ENCODE results near the gene COPS8. TPM values are rescaled to one million over a fixed set of nuclear protein-coding genes. Genes with fewer than 3 reads are reported as not detected.

Gene COPS8
- total and polyA plus RNA-seq, 2 of the 4 experiments (the other 2 are of a cell fraction): 47.0 to 64.9 TPM

DNA sequence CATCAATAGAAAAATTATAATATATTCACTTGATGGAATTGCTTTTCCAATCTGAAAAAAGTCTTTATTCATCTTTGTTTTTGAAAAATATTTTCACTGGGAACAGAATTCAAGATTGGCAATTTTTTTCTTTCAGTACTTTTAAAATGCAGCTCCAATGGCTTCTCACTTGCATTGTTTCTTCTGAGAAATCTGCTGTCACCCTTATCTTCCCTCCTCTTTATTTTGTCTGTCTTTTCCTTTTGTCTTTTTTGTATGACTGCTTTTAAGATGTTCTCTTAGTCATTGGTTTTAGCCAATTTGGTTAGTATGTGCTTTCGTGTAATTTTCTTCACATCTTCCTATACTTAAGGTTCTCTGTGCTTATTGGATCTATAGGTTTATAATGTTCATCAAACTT lies 37.1 kb upstream of the COPS8 start:
- Histone ChIP-seq H3K79me1 (ENCODE audit: low read depth in 1 of 2, low read length in 2 of 2) (no peaks in the 10 kb centered on the region), H3K36me3 (ENCODE audit: control insufficient read depth, insufficient read depth, low read length) (no peaks in the 10 kb centered on the region), H2BK15ac (ENCODE audit: low read depth, low read length) (no peak overlapping the region), H3K18ac (ENCODE audit: low read depth, low read length) (no peak overlapping the region), H3K56ac (ENCODE audit: extremely low read depth, insufficient read depth, low read length) (no peak overlapping the region), H4K20me1 (ENCODE audit: insufficient read depth, low read length) (no peaks in the 10 kb centered on the region; the same call in 1 of the 2 replicates), H3K4ac (ENCODE audit: low read depth, low read length) (no peak overlapping the region), H3K9ac (ENCODE audit: low read depth, low read length) (no peak overlapping the region), H2AK9ac (replicated peaks; ENCODE audit: low read depth, low read length, poor library complexity) (no peak overlapping the region), H2BK5ac (ENCODE audit: low read depth, low read length, poor library complexity, severe bottlenecking) (no peak overlapping the region), H3K4me2 (ENCODE audit: low read depth, low read length) (no peak overlapping the region), H3K23ac (ENCODE audit: low read depth, low read length) (no peak overlapping the region), H2AFZ (replicated peaks; ENCODE audit: low read length, poor library complexity) (no peak overlapping the region), H2AK5ac (ENCODE audit: low read depth, low read length) (no peak overlapping the region), H3K9me1 (ENCODE audit: insufficient read depth, low read length) (no peaks in the 10 kb centered on the region), H4K91ac (ENCODE audit: insufficient read depth, low read depth, low read length) (no peak overlapping the region), H3K4me1 (ENCODE audit: control insufficient read depth, insufficient read depth, low read length) (no peaks in the 10 kb centered on the region), H3K4me3 (ENCODE audit: insufficient read depth, low read depth, low read length) (no peak overlapping the region), H4K5ac (ENCODE audit: low read depth, low read length) (no peak overlapping the region), H2BK120ac (ENCODE audit: low read depth, low read length) (no peak overlapping the region), H3K14ac (replicated peaks; ENCODE audit: low read depth, low read length) (no peak overlapping the region), H3K27ac (ENCODE audit: insufficient read depth, low read length) (no peak overlapping the region), H4K8ac (ENCODE audit: low read depth in 2 of 2, low read length in 2 of 2) (no peak overlapping the region), H2BK20ac (ENCODE audit: low read depth, low read length) (no peak overlapping the region), H3K27me3 (ENCODE audit: control insufficient read depth, insufficient read depth, low read length) (peaks cover 20% of the 10 kb centered on the region), H3K9me3 (ENCODE audit: control insufficient read depth, insufficient read depth, low read length) (peaks cover 2% of the 10 kb centered on the region; the same call in 1 of the 2 replicates)
- DNase-seq: no peak
- in situ Hi-C loops (cut with MboI; ENCODE audit: low sequenced_read_pairs) (no loop called here), dilution Hi-C loops (cut with HindIII; ENCODE audit: low sequenced_read_pairs, unreplicated experiment) (no loop called here), intact Hi-C loops (cut with micrococcal nuclease) (no loop called here)
- ChIA-PET POLR2A (ENCODE audit: unreplicated experiment) (no interaction called here), CTCF (no interaction called here)
- no CpG with 5 or more reads among the region's 1 CpG for WGBS, 2 experiments (ENCODE audit: extremely low coverage in 2 of 2, insufficient read length in 1 of 2)
- TF ChIP-seq CEBPB (IDR thresholded peaks at IDR 0.05; ENCODE audit: low read depth, low read length) (no peak), CHD1 (IDR thresholded peaks at IDR 0.05; ENCODE audit: low read depth, low read length) (no peak), ELK1 (IDR thresholded peaks at IDR 0.05; ENCODE audit: borderline replicate concordance, low read depth, low read length) (no peak)
- BruUV-seq (replicated peaks): no TSS peak
- ATAC-seq (ENCODE audit: low read depth): no peak
